K562 (cell line): Measurements from ENCODE around the gene ORC1. TPM values are rescaled to one million over a fixed set of nuclear protein-coding genes. Genes with fewer than 3 reads are reported as not detected.

Experiments used
- ARNT ChIP-seq, 2 experiments: fragments of 450-650 bp; IDR thresholded peaks; 2 replicates each; pipeline ENCODE4 v1.6.1; 2016; ENCODE audit warnings: mild to moderate bottlenecking in 1 of 2
- BRCA1 ChIP-seq, 2 experiments: fragments of 450-650 bp in 1 of 2; sonication (generic) in 1 of 2; formaldehyde crosslinking in 1 of 2; IDR thresholded peaks; 2 replicates each; pipeline versions ENCODE4 v1.5.0 to v1.6.1; 2017 to 2020; ENCODE audit warnings: mild to moderate bottlenecking in 1 of 2, missing genetic modification reagents in 1 of 2
- CBX2 ChIP-seq: fragments of 200-600 bp; sonication (generic); IDR thresholded peaks from one replicate; pipeline ENCODE4 v1.6.1; 2012; ENCODE audit warnings: mild to moderate bottlenecking, low read length, inconsistent platforms; ENCODE audit not compliant: insufficient read depth, poor library complexity, severe bottlenecking
- CREBBP ChIP-seq: IDR thresholded peaks from one replicate; pipeline ENCODE4 v1.6.1; 2012; ENCODE audit warnings: low read depth, mild to moderate bottlenecking, control low read depth, inconsistent platforms, low read length
- FOXA3 ChIP-seq, 2 experiments: fragments of 450-650 bp in 1 of 2; sonication (generic) in 1 of 2; formaldehyde crosslinking; IDR thresholded peaks in 1 of 2; conservative IDR thresholded peaks in 1 of 2; 2 replicates each; pipeline versions ENCODE4 v1.4.0 to v1.8.0; 2020 to 2022; ENCODE audit warnings: mild to moderate bottlenecking in 2 of 2, missing genetic modification reagents in 1 of 2
- FOXP1 ChIP-seq: sonication (generic); formaldehyde crosslinking; IDR thresholded peaks from 2 replicates; pipeline ENCODE4 v1.8.0; 2022; ENCODE audit warnings: mild to moderate bottlenecking, missing genetic modification reagents
- HMG20B ChIP-seq: fragments of 250-450 bp; sonication (Bioruptor Pico); IDR thresholded peaks from 2 replicates; pipeline ENCODE4 v1.5.0; 2021; ENCODE audit warnings: mild to moderate bottlenecking
- NBN ChIP-seq: fragments of 450-650 bp; IDR thresholded peaks from 2 replicates; pipeline ENCODE4 v1.6.1; 2016; ENCODE audit warnings: low read depth, mild to moderate bottlenecking
- PML ChIP-seq: IDR thresholded peaks from 2 replicates; pipeline ENCODE4 v1.6.1; 2012; ENCODE audit warnings: low read length, inconsistent platforms
- POLR2B ChIP-seq: fragments of 450-650 bp; IDR thresholded peaks from 2 replicates; pipeline ENCODE4 v1.6.1; 2018; ENCODE audit warnings: low read depth; ENCODE audit not compliant: partially characterized antibody
- POLR3G ChIP-seq: IDR thresholded peaks from 2 replicates; pipeline ENCODE4 v1.6.1; 2011; ENCODE audit not compliant: insufficient read length, insufficient replicate concordance; ENCODE audit errors: extremely low read depth
- PPARD ChIP-seq: fragments of 250-450 bp; sonication (Bioruptor Pico); IDR thresholded peaks from 2 replicates; pipeline ENCODE4 v1.8.0; 2022; ENCODE audit warnings: inconsistent platforms, mild to moderate bottlenecking, moderate library complexity
- RBM34 ChIP-seq: fragments of 200-400 bp; formaldehyde crosslinking; IDR thresholded peaks from 2 replicates; pipeline ENCODE4 v1.6.1; 2018; ENCODE audit warnings: low read length, borderline replicate concordance; ENCODE audit not compliant: insufficient read depth
- RNF2 ChIP-seq: sonication (generic); IDR thresholded peaks from 2 replicates; pipeline ENCODE4 v1.6.1; 2016
- SIRT6 ChIP-seq: IDR thresholded peaks from one replicate; pipeline ENCODE4 v1.6.1; 2012; ENCODE audit warnings: low read depth, mild to moderate bottlenecking, control low read depth, inconsistent platforms, low read length, moderate library complexity
- TCF7 ChIP-seq: sonication (generic); IDR thresholded peaks from 2 replicates; pipeline ENCODE4 v1.6.1; 2016; ENCODE audit warnings: antibody characterized with exemption, borderline replicate concordance
- ZKSCAN3 ChIP-seq: fragments of 250-450 bp; sonication (Bioruptor Pico); IDR thresholded peaks from 2 replicates; pipeline ENCODE4 v1.4.0; 2020
- ZNF224 ChIP-seq: sonication (generic); formaldehyde crosslinking; IDR thresholded peaks from 2 replicates; pipeline ENCODE4 v1.8.0; 2022; ENCODE audit warnings: mild to moderate bottlenecking, missing genetic modification reagents
- ZNF561 ChIP-seq: fragments of 450-650 bp; formaldehyde crosslinking; conservative IDR thresholded peaks from 2 replicates; pipeline ENCODE4 v1.4.0; 2020; ENCODE audit warnings: mild to moderate bottlenecking, moderate library complexity
- ZNF76 ChIP-seq: fragments of 250-450 bp; sonication (Bioruptor Pico); IDR thresholded peaks from 2 replicates; pipeline ENCODE4 v1.4.0; 2020; ENCODE audit warnings: mild to moderate bottlenecking, moderate library complexity, borderline replicate concordance
- ZNF780A ChIP-seq: fragments of 250-450 bp; sonication (Bioruptor Pico); IDR thresholded peaks from 2 replicates; pipeline ENCODE4 v1.5.0; 2021; ENCODE audit warnings: mild to moderate bottlenecking
- ZNF830 ChIP-seq: fragments of 250-450 bp; sonication (Bioruptor Pico); IDR thresholded peaks from 2 replicates; pipeline ENCODE4 v1.5.0; 2021; ENCODE audit warnings: mild to moderate bottlenecking
- polyA plus RNA-seq, 8 experiments: library from polyadenylated mRNA; depleted of rRNA in 4 of 8; stranded (reverse) in 5 of 8; unstranded in 3 of 8; fragments of >200 nt; fragmentation: Nextera tagmentation in 2 of 8; fragmentation: Illumina TruSeq in 1 of 8; extraction: Ambion mirVana in 2 of 8; extraction: Trizol in 1 of 8; gene quantifications; 2 replicates each; pipeline versions ENCODE4 v1.2.1 to v1.2.3, GENCODE V29; 2011 to 2014; ENCODE audit warnings: inconsistent platforms in 1 of 8, missing spikeins in 1 of 8
- total RNA-seq, 7 experiments: library from RNA; depleted of rRNA in 6 of 7; stranded (reverse); fragments of >200 nt in 6 of 7; fragmentation: Illumina TruSeq in 2 of 7; extraction: Trizol in 2 of 7; gene quantifications; 2 replicates each; pipeline versions ENCODE4 v1.2.1 to v1.2.3, GENCODE V29; 2011 to 2021; ENCODE audit warnings: low replicate concordance in 1 of 7
- TF ChIP-seq, protein P1 (sequence below): fragments of 250-450 bp; sonication (Bioruptor Pico); IDR thresholded peaks from 2 replicates; pipeline ENCODE4 v1.5.0; 2022; ENCODE audit warnings: mild to moderate bottlenecking
- TF ChIP-seq, protein P2 (sequence below): fragments of 250-450 bp; sonication (Bioruptor Pico); IDR thresholded peaks from 2 replicates; pipeline ENCODE4 v1.4.0; 2020; ENCODE audit warnings: mild to moderate bottlenecking
- TF ChIP-seq, protein P3 (sequence below): fragments of 450-650 bp; formaldehyde crosslinking; IDR thresholded peaks from 2 replicates; pipeline ENCODE4 v1.4.0; 2020; ENCODE audit warnings: mild to moderate bottlenecking, moderate library complexity

Gene ORC1
- total and polyA plus RNA-seq, 9 of the 15 experiments (the other 6 are each of a cell fraction or from before 2014, with no cell fraction given) = 26.4 to 91.6 (median 69.7) TPM

DNA sequence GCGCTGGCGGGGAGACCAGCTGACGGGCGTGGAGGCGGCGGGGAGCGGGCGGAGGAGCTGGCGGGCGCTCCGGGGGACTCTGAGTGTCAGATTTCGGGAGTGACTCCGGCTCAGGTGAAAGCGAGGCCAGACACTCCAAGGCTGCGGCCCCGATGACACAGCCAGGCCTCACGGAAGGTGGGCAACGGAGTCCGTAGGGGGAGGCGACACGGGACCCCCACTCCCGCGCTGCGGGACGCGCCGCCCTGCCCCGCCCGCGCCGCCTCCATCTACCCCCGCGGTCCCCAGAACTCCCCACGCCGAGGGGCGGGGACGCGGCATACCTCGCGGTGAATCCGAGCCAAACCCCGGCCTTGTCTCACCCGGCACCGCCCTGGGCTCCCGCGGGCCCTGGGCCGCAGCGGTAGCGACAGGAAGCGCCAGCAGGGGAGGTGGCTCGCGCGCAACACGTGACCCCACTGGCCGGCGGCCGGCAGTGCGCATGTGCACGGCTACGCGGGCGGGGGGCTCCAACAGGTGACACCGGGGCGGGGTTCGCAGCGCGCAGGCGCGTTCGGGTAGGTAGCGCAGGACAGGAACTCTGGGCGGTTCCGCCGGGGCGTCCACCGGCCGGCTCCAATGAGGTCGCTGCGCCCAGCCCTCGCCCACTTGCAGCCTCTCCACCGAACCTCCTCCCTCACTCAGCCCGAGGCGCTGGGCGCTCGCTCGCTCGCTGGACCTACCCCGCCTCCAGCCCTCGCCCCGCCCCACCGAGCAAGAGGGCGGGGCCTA lies 38.3 kb downstream of the ORC1 start, which contains the start of gene CC2D1B (continued):
- TF ChIP-seq CREBBP (no peak), ZNF224 (CRISPR knock-in tag) (no peak), PML (peak; percentile 68; the same call in 1 of the 2 replicates), POLR3G (no peak), FOXP1 (peak; percentile 91), RNF2 (no peak), SIRT6 (no peak), FOXA3 (CRISPR knock-in tag; conservative IDR thresholded peaks at IDR 0.05 in 1 of 2, IDR thresholded peaks at IDR 0.05 in 1 of 2) (no peak; a peak in 1 of 4 replicates), BRCA1 (IDR thresholded peaks at IDR 0.05) (no peak), BRCA1 (CRISPR knock-in tag; IDR thresholded peaks at IDR 0.05) (no peak), POLR2B (peak; percentile 92), PPARD (CRISPR knock-in tag) (no peak), ARNT (IDR thresholded peaks at IDR 0.05) (no peak), ZNF830 (CRISPR knock-in tag) (peak; percentile 79; the same call in 1 of the 2 replicates), NBN (no peak), HMG20B (no peak), TCF7 (0 out of 2 replicates have a peak, but pooled peaks have one; percentile 48), ZNF561 (CRISPR knock-in tag) (no peak), CBX2 (no peak), ZNF76 (CRISPR knock-in tag) (no peak), RBM34 (peak; percentile 93; the same call in 1 of the 2 replicates), ZNF780A (CRISPR knock-in tag) (no peak), ZKSCAN3 (no peak)
- TF ChIP-seq, protein P1, sequence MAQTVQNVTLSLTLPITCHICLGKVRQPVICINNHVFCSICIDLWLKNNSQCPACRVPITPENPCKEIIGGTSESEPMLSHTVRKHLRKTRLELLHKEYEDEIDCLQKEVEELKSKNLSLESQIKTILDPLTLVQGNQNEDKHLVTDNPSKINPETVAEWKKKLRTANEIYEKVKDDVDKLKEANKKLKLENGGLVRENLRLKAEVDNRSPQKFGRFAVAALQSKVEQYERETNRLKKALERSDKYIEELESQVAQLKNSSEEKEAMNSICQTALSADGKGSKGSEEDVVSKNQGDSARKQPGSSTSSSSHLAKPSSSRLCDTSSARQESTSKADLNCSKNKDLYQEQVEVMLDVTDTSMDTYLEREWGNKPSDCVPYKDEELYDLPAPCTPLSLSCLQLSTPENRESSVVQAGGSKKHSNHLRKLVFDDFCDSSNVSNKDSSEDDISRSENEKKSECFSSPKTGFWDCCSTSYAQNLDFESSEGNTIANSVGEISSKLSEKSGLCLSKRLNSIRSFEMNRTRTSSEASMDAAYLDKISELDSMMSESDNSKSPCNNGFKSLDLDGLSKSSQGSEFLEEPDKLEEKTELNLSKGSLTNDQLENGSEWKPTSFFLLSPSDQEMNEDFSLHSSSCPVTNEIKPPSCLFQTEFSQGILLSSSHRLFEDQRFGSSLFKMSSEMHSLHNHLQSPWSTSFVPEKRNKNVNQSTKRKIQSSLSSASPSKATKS (CRISPR knock-in tag) = no peak
- TF ChIP-seq, protein P2, sequence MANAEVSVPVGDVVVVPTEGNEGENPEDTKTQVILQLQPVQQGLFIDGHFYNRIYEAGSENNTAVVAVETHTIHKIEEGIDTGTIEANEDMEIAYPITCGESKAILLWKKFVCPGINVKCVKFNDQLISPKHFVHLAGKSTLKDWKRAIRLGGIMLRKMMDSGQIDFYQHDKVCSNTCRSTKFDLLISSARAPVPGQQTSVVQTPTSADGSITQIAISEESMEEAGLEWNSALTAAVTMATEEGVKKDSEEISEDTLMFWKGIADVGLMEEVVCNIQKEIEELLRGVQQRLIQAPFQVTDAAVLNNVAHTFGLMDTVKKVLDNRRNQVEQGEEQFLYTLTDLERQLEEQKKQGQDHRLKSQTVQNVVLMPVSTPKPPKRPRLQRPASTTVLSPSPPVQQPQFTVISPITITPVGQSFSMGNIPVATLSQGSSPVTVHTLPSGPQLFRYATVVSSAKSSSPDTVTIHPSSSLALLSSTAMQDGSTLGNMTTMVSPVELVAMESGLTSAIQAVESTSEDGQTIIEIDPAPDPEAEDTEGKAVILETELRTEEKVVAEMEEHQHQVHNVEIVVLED = no peak
- TF ChIP-seq, protein P3, sequence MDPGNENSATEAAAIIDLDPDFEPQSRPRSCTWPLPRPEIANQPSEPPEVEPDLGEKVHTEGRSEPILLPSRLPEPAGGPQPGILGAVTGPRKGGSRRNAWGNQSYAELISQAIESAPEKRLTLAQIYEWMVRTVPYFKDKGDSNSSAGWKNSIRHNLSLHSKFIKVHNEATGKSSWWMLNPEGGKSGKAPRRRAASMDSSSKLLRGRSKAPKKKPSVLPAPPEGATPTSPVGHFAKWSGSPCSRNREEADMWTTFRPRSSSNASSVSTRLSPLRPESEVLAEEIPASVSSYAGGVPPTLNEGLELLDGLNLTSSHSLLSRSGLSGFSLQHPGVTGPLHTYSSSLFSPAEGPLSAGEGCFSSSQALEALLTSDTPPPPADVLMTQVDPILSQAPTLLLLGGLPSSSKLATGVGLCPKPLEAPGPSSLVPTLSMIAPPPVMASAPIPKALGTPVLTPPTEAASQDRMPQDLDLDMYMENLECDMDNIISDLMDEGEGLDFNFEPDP (CRISPR knock-in tag) = no peak
